Panc1 (cell line): ENCODE data around the gene HTT-AS. TPM values are rescaled to one million over a fixed set of nuclear protein-coding genes. Genes with fewer than 3 reads are reported as not detected.

Experiments used
- ATAC-seq: fragments of 200-7000 bp; cut with Tn5 transposase; 2 replicates; pipeline ENCODE4 v1.9.1; 2020; ENCODE audit warnings: mild to moderate bottlenecking, moderate library complexity
- BruUV-seq: library from RNA; stranded (reverse); fragments of 400-500 nt; replicated peaks from 2 replicates; lab custom pipeline; 2021; lab: Mats Ljungman, UMichigan
- CTCF ChIA-PET: fragments of 300-600 bp; sonication (Branson Sonifier 250); formaldehyde crosslinking; loops from one replicate; lab custom pipeline; 2022; ENCODE audit warnings: antibody characterized with exemption; lab: Charles Lee
- POLR2A ChIA-PET: fragments of 300-600 bp; sonication (Branson Sonifier 250); formaldehyde crosslinking; loops from one replicate; lab custom pipeline; 2022; ENCODE audit warnings: antibody characterized with exemption; lab: Charles Lee
- DNase-seq: peaks from one replicate; pipeline ENCODE4 v3.0.0-alpha.2; 2010; ENCODE audit warnings: low read depth, low spot score
- H3K27ac ChIP-seq: 2 replicates; pipeline ENCODE4 v1.5.1; 2011; ENCODE audit warnings: mild to moderate bottlenecking, low read length, inconsistent platforms
- H3K27me3 ChIP-seq: fragments of 200-500 bp; sonication (Bioruptor generic); 2 replicates; pipeline ENCODE4 v1.6.0; 2014; ENCODE audit warnings: low read length, inconsistent platforms; ENCODE audit not compliant: control insufficient read depth, insufficient read depth
- H3K36me3 ChIP-seq: fragments of 200-500 bp; sonication (Bioruptor generic); 2 replicates; pipeline ENCODE4 v1.5.1; 2014; ENCODE audit warnings: inconsistent platforms, mild to moderate bottlenecking, low read length, moderate library complexity; ENCODE audit not compliant: control insufficient read depth, insufficient read depth
- H3K4me1 ChIP-seq: 2 replicates; pipeline ENCODE4 v1.5.1; 2011; ENCODE audit warnings: inconsistent platforms, mild to moderate bottlenecking, low read length, moderate library complexity; ENCODE audit not compliant: control insufficient read depth, insufficient read depth
- H3K4me3 ChIP-seq, 2 experiments: 2 replicates each; pipeline ENCODE4 v1.5.1; 2011 to 2012; ENCODE audit warnings: low read depth in 2 of 2, low read length in 2 of 2, mild to moderate bottlenecking in 2 of 2, inconsistent platforms in 1 of 2, moderate library complexity in 1 of 2
- H3K9me3 ChIP-seq: fragments of 200-500 bp; sonication (Bioruptor generic); 2 replicates; pipeline ENCODE4 v1.5.1; 2014; ENCODE audit warnings: low read depth, mild to moderate bottlenecking, inconsistent platforms, low read length, moderate library complexity; ENCODE audit not compliant: control insufficient read depth, insufficient read depth
- POLR2AphosphoS5 ChIP-seq: IDR thresholded peaks from 2 replicates; pipeline ENCODE4 v1.6.1; 2012; ENCODE audit warnings: mild to moderate bottlenecking, low read depth, low read length, moderate library complexity
- SIN3A ChIP-seq: IDR thresholded peaks from 2 replicates; pipeline ENCODE4 v1.6.1; 2012; ENCODE audit warnings: low read depth, mild to moderate bottlenecking, low read length, moderate library complexity, borderline replicate concordance; ENCODE audit not compliant: insufficient read depth
- TCF7L2 ChIP-seq: IDR thresholded peaks from 2 replicates; pipeline ENCODE4 v1.6.1; 2011; ENCODE audit warnings: mild to moderate bottlenecking, low read depth, low read length, inconsistent platforms
- in situ Hi-C: cut with HindIII; loops from 2 replicates; pipeline ENCODE4 v1.10.0; 2016; ENCODE audit warnings: low sequenced_read_pairs, low pct_unique_long_range_greater_than_20kb
- intact Hi-C: fragments of 100-400 bp; cut with micrococcal nuclease; formaldehyde crosslinking; loops from one replicate; pipeline ENCODE4 v1.10.0; 2022; ENCODE audit not compliant: unreplicated experiment
- total RNA-seq: library from RNA; stranded (reverse); gene quantifications from one replicate; pipeline ENCODE4 v1.2.1, GENCODE V29; 2021; ENCODE audit not compliant: unreplicated experiment
- TF ChIP-seq, protein P1 (sequence below), 2 experiments: IDR thresholded peaks; 2 replicates each; pipeline ENCODE4 v1.6.1; 2011 to 2012; ENCODE audit warnings: low read depth in 2 of 2, control low read depth in 1 of 2, low read length in 1 of 2, mild to moderate bottlenecking in 1 of 2, moderate library complexity in 1 of 2; ENCODE audit not compliant: insufficient read depth in 1 of 2
- TF ChIP-seq, protein P2 (sequence below): fragments of 450-650 bp; IDR thresholded peaks from 2 replicates; pipeline ENCODE4 v1.5.1; 2017; ENCODE audit warnings: mild to moderate bottlenecking

Gene HTT-AS
- total RNA-seq, 1 experiment from 2014 or later: not detected

DNA sequence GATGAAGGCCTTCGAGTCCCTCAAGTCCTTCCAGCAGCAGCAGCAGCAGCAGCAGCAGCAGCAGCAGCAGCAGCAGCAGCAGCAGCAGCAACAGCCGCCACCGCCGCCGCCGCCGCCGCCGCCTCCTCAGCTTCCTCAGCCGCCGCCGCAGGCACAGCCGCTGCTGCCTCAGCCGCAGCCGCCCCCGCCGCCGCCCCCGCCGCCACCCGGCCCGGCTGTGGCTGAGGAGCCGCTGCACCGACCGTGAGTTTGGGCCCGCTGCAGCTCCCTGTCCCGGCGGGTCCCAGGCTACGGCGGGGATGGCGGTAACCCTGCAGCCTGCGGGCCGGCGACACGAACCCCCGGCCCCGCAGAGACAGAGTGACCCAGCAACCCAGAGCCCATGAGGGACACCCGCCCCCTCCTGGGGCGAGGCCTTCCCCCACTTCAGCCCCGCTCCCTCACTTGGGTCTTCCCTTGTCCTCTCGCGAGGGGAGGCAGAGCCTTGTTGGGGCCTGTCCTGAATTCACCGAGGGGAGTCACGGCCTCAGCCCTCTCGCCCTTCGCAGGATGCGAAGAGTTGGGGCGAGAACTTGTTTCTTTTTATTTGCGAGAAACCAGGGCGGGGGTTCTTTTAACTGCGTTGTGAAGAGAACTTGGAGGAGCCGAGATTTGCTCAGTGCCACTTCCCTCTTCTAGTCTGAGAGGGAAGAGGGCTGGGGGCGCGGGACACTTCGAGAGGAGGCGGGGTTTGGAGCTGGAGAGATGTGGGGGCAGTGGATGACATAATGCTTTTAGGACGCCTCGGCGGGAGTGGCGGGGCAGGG is 711 bp upstream of the HTT-AS start:
- intact Hi-C loops (no loop called here), in situ Hi-C loops (no loop called here)
- Histone ChIP-seq H3K9me3 (no peaks in the 10 kb centered on the region), H3K27me3 (no peaks in the 10 kb centered on the region), H3K36me3 (no peaks in the 10 kb centered on the region), H3K4me1 (peaks cover 11% of the 10 kb centered on the region; the same call in 1 of the 2 replicates), H3K4me3 (peak overlapping the region; percentile 84 to 85), H3K27ac (peak overlapping the region; percentile 74)
- POLR2A ChIA-PET: interaction anchor here (0.6 kb wide), 1 partner anchor 214 kb away, joined by 10 read pairs; no protein-coding TSS in a partner anchor
- ATAC-seq (peak; percentile 52), DNase-seq (no peak)
- no TSS peak for BruUV-seq
- CTCF ChIA-PET: no interaction called here
- no peak for TF ChIP-seq TCF7L2
- TF ChIP-seq POLR2AphosphoS5: no peak
- no peak for TF ChIP-seq SIN3A
- TF ChIP-seq, protein P1, sequence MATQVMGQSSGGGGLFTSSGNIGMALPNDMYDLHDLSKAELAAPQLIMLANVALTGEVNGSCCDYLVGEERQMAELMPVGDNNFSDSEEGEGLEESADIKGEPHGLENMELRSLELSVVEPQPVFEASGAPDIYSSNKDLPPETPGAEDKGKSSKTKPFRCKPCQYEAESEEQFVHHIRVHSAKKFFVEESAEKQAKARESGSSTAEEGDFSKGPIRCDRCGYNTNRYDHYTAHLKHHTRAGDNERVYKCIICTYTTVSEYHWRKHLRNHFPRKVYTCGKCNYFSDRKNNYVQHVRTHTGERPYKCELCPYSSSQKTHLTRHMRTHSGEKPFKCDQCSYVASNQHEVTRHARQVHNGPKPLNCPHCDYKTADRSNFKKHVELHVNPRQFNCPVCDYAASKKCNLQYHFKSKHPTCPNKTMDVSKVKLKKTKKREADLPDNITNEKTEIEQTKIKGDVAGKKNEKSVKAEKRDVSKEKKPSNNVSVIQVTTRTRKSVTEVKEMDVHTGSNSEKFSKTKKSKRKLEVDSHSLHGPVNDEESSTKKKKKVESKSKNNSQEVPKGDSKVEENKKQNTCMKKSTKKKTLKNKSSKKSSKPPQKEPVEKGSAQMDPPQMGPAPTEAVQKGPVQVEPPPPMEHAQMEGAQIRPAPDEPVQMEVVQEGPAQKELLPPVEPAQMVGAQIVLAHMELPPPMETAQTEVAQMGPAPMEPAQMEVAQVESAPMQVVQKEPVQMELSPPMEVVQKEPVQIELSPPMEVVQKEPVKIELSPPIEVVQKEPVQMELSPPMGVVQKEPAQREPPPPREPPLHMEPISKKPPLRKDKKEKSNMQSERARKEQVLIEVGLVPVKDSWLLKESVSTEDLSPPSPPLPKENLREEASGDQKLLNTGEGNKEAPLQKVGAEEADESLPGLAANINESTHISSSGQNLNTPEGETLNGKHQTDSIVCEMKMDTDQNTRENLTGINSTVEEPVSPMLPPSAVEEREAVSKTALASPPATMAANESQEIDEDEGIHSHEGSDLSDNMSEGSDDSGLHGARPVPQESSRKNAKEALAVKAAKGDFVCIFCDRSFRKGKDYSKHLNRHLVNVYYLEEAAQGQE (IDR thresholded peaks at IDR 0.05; ENCODE audit: insufficient read depth in 1 of 2, low read depth in 2 of 2, low read length in 1 of 2): no peak
- TF ChIP-seq, protein P2, sequence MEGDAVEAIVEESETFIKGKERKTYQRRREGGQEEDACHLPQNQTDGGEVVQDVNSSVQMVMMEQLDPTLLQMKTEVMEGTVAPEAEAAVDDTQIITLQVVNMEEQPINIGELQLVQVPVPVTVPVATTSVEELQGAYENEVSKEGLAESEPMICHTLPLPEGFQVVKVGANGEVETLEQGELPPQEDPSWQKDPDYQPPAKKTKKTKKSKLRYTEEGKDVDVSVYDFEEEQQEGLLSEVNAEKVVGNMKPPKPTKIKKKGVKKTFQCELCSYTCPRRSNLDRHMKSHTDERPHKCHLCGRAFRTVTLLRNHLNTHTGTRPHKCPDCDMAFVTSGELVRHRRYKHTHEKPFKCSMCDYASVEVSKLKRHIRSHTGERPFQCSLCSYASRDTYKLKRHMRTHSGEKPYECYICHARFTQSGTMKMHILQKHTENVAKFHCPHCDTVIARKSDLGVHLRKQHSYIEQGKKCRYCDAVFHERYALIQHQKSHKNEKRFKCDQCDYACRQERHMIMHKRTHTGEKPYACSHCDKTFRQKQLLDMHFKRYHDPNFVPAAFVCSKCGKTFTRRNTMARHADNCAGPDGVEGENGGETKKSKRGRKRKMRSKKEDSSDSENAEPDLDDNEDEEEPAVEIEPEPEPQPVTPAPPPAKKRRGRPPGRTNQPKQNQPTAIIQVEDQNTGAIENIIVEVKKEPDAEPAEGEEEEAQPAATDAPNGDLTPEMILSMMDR: no peak

DNA sequence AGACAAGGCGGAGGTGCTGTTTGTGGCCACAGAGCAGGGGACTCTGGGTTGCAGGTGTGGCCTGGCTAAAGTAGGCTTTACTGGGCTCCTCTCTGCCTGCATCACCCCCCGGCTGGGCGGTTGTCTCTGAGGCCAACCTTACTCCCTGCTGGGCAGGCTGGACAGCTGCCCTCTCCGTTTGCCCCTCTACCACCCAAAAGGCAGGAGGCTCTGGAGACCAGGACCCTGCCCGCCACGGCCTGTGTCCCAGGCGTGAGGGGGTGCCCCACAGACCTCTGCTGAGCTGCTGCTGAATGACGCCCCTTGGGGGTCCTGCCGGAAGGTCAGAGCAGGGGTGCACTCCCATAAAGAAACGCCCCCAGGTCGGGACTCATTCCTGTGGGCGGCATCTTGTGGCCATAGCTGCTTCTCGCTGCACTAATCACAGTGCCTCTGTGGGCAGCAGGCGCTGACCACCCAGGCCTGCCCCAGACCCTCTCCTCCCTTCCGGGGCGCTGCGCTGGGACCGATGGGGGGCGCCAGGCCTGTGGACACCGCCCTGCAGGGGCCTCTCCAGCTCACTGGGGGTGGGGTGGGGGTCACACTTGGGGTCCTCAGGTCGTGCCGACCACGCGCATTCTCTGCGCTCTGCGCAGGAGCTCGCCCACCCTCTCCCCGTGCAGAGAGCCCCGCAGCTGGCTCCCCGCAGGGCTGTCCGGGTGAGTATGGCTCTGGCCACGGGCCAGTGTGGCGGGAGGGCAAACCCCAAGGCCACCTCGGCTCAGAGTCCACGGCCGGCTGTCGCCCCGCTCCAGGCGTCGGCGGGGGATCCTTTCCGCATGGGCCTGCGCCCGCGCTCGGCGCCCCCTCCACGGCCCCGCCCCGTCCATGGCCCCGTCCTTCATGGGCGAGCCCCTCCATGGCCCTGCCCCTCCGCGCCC is 920 bp downstream of the HTT-AS start:
- H3K27me3 ChIP-seq: no peaks in the 10 kb centered on the region
- H3K4me3 ChIP-seq: peak overlapping the region; percentile 53 to 59
- no TSS peak for BruUV-seq
- ChIA-PET POLR2A (no interaction called here), CTCF (no interaction called here)
- intact Hi-C loops (no loop called here), in situ Hi-C loops (no loop called here)
- H3K27ac ChIP-seq: no peak overlapping the region
- TF ChIP-seq, protein P2: peak; percentile 60; the same call in 1 of the 2 replicates
- TF ChIP-seq TCF7L2: no peak
- no peaks in the 10 kb centered on the region for H3K36me3 ChIP-seq
- no peaks in the 10 kb centered on the region for H3K9me3 ChIP-seq
- ATAC-seq (peak; percentile 74), DNase-seq (no peak)
- H3K4me1 ChIP-seq: peaks cover 11% of the 10 kb centered on the region; the same call in 1 of the 2 replicates
